Daoy (cell line): ENCODE data around the gene ZNF397. TPM values are rescaled to one million over a fixed set of nuclear protein-coding genes. Genes with fewer than 3 reads are reported as not detected.
"Not testable (repeated sequence)": the region's sequence is repeated elsewhere in the genome, so short reads cannot be mapped to it uniquely, and the experiment has no call there.

Source experiments
- DNase-seq: peaks from one replicate; pipeline ENCODE4 v3.0.0-alpha.2; 2015; ENCODE audit warnings: low read depth
- total RNA-seq: library from RNA; depleted of rRNA; stranded (reverse); fragments of >200 nt; shearing (Covaris generic); gene quantifications from 2 replicates; pipeline ENCODE4 v1.2.3, GENCODE V29; 2014; rRNA removed

ZNF397 gene
- total RNA-seq, result 6.9 and 9.5 TPM in 2 replicates

GRCh38 chr18:35240664-35241447, at the start of gene ZNF397:
ZNF397 (plus strand) TSS chr18:35241034; CDS start chr18:35242471, 1,437 bp downstream.
- peak; percentile 97 for DNase-seq

GRCh38 chr18:35191698-35192025, 49.2 kb upstream of the ZNF397 start:
- no peak for DNase-seq

GRCh38 chr18:35192415-35192814, 48.4 kb upstream of the ZNF397 start:
- DNase-seq, result no peak

GRCh38 chr18:35193316-35193715, 47.5 kb upstream of the ZNF397 start:
- no peak for DNase-seq

GRCh38 chr18:35197296-35197695, 43.5 kb upstream of the ZNF397 start:
- DNase-seq, result no peak

- DNase-seq, result no peak
Measured at GRCh38 chr18:35201256-35201931, 39.4 kb upstream of the ZNF397 start.

GRCh38 chr18:35203067-35203466, 37.8 kb upstream of the ZNF397 start:
- DNase-seq, result no peak

- no peak for DNase-seq
Measured at GRCh38 chr18:35205199-35205712, 35.6 kb upstream of the ZNF397 start.

- DNase-seq, result not testable (repeated sequence)
Measured at GRCh38 chr18:35205746-35206458, 34.9 kb upstream of the ZNF397 start.

GRCh38 chr18:35215026-35215425, 25.8 kb upstream of the ZNF397 start:
- no peak for DNase-seq

- not testable (repeated sequence) for DNase-seq
Measured at GRCh38 chr18:35216611-35217010, 24.2 kb upstream of the ZNF397 start.

GRCh38 chr18:35219331-35219730, 21.5 kb upstream of the ZNF397 start:
- DNase-seq, result peak; percentile 18

- DNase-seq, result no peak
Measured at GRCh38 chr18:35220424-35220823, 20.4 kb upstream of the ZNF397 start.

- DNase-seq, result no peak
Measured at GRCh38 chr18:35223797-35224196, 17.0 kb upstream of the ZNF397 start.

GRCh38 chr18:35227254-35227653, 13.6 kb upstream of the ZNF397 start:
- DNase-seq, result no peak

GRCh38 chr18:35231052-35231451, 9.8 kb upstream of the ZNF397 start:
- DNase-seq, result peak; percentile 69

- no peak for DNase-seq
Measured at GRCh38 chr18:35236571-35237363, 4.1 kb upstream of the ZNF397 start.

- DNase-seq, result no peak
Measured at GRCh38 chr18:35239314-35239713, 1.5 kb upstream of the ZNF397 start.

- DNase-seq, result no peak
Measured at GRCh38 chr18:35241448-35241804, 592 bp downstream of the ZNF397 start.

- no peak for DNase-seq
Measured at GRCh38 chr18:35242426-35242825, 1.6 kb downstream of the ZNF397 start.

GRCh38 chr18:35244671-35245070, 3.8 kb downstream of the ZNF397 start:
- no peak for DNase-seq
